GM12878 (cell line): ENCODE data around the gene SPOCD1.

ENCODE experiments used
- ATF3 ChIP-seq: IDR thresholded peaks from 2 replicates; pipeline ENCODE4 v1.6.1; 2011; ENCODE audit warnings: low read depth, mild to moderate bottlenecking, low read length, moderate library complexity, borderline replicate concordance; ENCODE audit errors: extremely low read depth
- CEBPB ChIP-seq, 2 experiments: fragments of 150-350 bp in 1 of 2; IDR thresholded peaks; 2 replicates each; pipeline ENCODE4 v1.6.1; 2012 to 2014; ENCODE audit warnings: low read depth in 2 of 2, low read length in 2 of 2, borderline replicate concordance in 1 of 2, inconsistent platforms in 1 of 2
- CEBPZ ChIP-seq: fragments of 150-350 bp; IDR thresholded peaks from 2 replicates; pipeline ENCODE4 v1.6.1; 2016; ENCODE audit warnings: low read depth, low read length
- CTCF ChIP-seq, 3 experiments: IDR thresholded peaks in 2 of 3; conservative IDR thresholded peaks in 1 of 3; 2 replicates each; pipeline ENCODE4 v1.5.1; 2011; ENCODE audit warnings: low read depth in 3 of 3, low read length in 3 of 3, mild to moderate bottlenecking in 3 of 3, control low read depth in 2 of 3, moderate library complexity in 2 of 3, inconsistent platforms in 1 of 3, mixed read lengths in 1 of 3; ENCODE audit not compliant: control insufficient read depth in 2 of 3, insufficient read depth in 1 of 3; ENCODE audit errors: extremely low read depth in 1 of 3
- GABPA ChIP-seq: IDR thresholded peaks from 2 replicates; pipeline ENCODE4 v1.6.1; 2014; ENCODE audit warnings: antibody characterized with exemption, low read depth, mild to moderate bottlenecking, inconsistent platforms
- NR2F1 ChIP-seq: fragments of 450-650 bp; conservative IDR thresholded peaks from 2 replicates; pipeline ENCODE4 v1.6.1; 2017; ENCODE audit warnings: mild to moderate bottlenecking
- POLR2A ChIP-seq: IDR thresholded peaks from 2 replicates; pipeline ENCODE4 v1.6.1; 2011; ENCODE audit warnings: low read depth, mild to moderate bottlenecking, low read length
- POLR2AphosphoS5 ChIP-seq: IDR thresholded peaks from 2 replicates; pipeline ENCODE4 v1.6.1; 2011; ENCODE audit warnings: mild to moderate bottlenecking, low read length, inconsistent platforms
- ZNF274 ChIP-seq: IDR thresholded peaks from one replicate; pipeline ENCODE4 v1.8.0; 2011; ENCODE audit not compliant: insufficient read length, insufficient read depth

GRCh38 chr1:31757989-31758388, 57.8 kb downstream of the SPOCD1 start:
- TF ChIP-seq CTCF (IDR thresholded peaks at IDR 0.05 in 2 of 3, conservative IDR thresholded peaks at IDR 0.05 in 1 of 3; ENCODE audit: control insufficient read depth in 2 of 3, extremely low read depth in 1 of 3, insufficient read depth in 1 of 3, low read depth in 3 of 3, low read length in 3 of 3), result no peak
- no peak for TF ChIP-seq CEBPZ
- TF ChIP-seq GABPA, result no peak
- TF ChIP-seq CEBPB (IDR thresholded peaks at IDR 0.05; ENCODE audit: borderline replicate concordance in 1 of 2, low read depth in 2 of 2, low read length in 2 of 2), result no peak
- no peak for TF ChIP-seq ATF3
- no peak for TF ChIP-seq ZNF274
- TF ChIP-seq POLR2A, result no peak
- no peak for TF ChIP-seq NR2F1
- no peak for TF ChIP-seq POLR2AphosphoS5
